H9 (cell line): ENCODE data around the gene MOAP1. TPM values are rescaled to one million over a fixed set of nuclear protein-coding genes. Genes with fewer than 3 reads are reported as not detected.
"Not testable (repeated sequence)": the region's sequence is repeated elsewhere in the genome, so short reads cannot be mapped to it uniquely, and the experiment has no call there.

Experiments used
- DNase-seq: peaks from one replicate; pipeline ENCODE4 v3.0.0-alpha.2; 2017
- H2AFZ ChIP-seq: one replicate; pipeline ENCODE4 v1.6.1; 2013; ENCODE audit warnings: mild to moderate bottlenecking, low read length, control low read depth, moderate library complexity
- H2AK5ac ChIP-seq: 2 replicates; pipeline ENCODE4 v1.6.1; 2013; ENCODE audit warnings: low read length, control low read depth, mixed read lengths; ENCODE audit not compliant: insufficient read length
- H2BK120ac ChIP-seq: one replicate; pipeline ENCODE4 v1.6.1; 2013; ENCODE audit warnings: low read depth, mild to moderate bottlenecking, low read length, control low read depth, inconsistent platforms; ENCODE audit not compliant: poor library complexity, severe bottlenecking
- H2BK12ac ChIP-seq: 2 replicates; pipeline ENCODE4 v1.6.1; 2013; ENCODE audit warnings: low read length, control low read depth, mixed read lengths, low read depth; ENCODE audit not compliant: insufficient read length
- H2BK15ac ChIP-seq: 2 replicates; pipeline ENCODE4 v1.6.1; 2013; ENCODE audit warnings: low read depth, low read length, control low read depth
- H2BK20ac ChIP-seq: one replicate; pipeline ENCODE4 v1.6.1; 2013; ENCODE audit warnings: low read depth, mild to moderate bottlenecking, low read length, control low read depth, inconsistent platforms; ENCODE audit not compliant: poor library complexity, severe bottlenecking
- H2BK5ac ChIP-seq: 2 replicates; pipeline ENCODE4 v1.6.1; 2013; ENCODE audit warnings: low read length, control low read depth, mixed read lengths; ENCODE audit not compliant: insufficient read length
- H3K14ac ChIP-seq: 2 replicates; pipeline ENCODE4 v1.6.1; 2013; ENCODE audit warnings: low read length, control low read depth; ENCODE audit not compliant: insufficient read depth
- H3K18ac ChIP-seq: 2 replicates; pipeline ENCODE4 v1.6.1; 2013; ENCODE audit warnings: low read depth, mild to moderate bottlenecking, mixed read lengths, low read length, control low read depth; ENCODE audit not compliant: insufficient read length
- H3K23ac ChIP-seq: 2 replicates; pipeline ENCODE4 v1.6.1; 2013; ENCODE audit warnings: low read length, control low read depth, mixed read lengths, low read depth; ENCODE audit not compliant: insufficient read length
- H3K23me2 ChIP-seq: 2 replicates; pipeline ENCODE4 v1.6.1; 2013; ENCODE audit warnings: low read depth, mild to moderate bottlenecking, mixed read lengths, low read length, control low read depth; ENCODE audit not compliant: insufficient read length, poor library complexity, severe bottlenecking
- H3K27ac ChIP-seq: 2 replicates; pipeline ENCODE4 v1.5.1; 2013; ENCODE audit warnings: low read length, control low read depth, mixed read lengths, low read depth; ENCODE audit not compliant: insufficient read length
- H3K27me3 ChIP-seq: 2 replicates; pipeline ENCODE4 v1.6.1; 2013; ENCODE audit warnings: low read length, control low read depth, inconsistent platforms; ENCODE audit not compliant: insufficient read depth
- H3K4ac ChIP-seq: 2 replicates; pipeline ENCODE4 v1.6.1; 2013; ENCODE audit warnings: low read depth, mild to moderate bottlenecking, control low read depth, inconsistent platforms, low read length, moderate library complexity
- H3K4me1 ChIP-seq: 2 replicates; pipeline ENCODE4 v1.6.1; 2013; ENCODE audit warnings: low read length, control low read depth, inconsistent platforms; ENCODE audit not compliant: insufficient read depth
- H3K4me2 ChIP-seq: 2 replicates; pipeline ENCODE4 v1.6.1; 2013; ENCODE audit warnings: low read length, control low read depth, mixed read lengths; ENCODE audit not compliant: insufficient read length, insufficient read depth
- H3K56ac ChIP-seq: 2 replicates; pipeline ENCODE4 v1.6.1; 2013; ENCODE audit warnings: low read depth, mild to moderate bottlenecking, mixed read lengths, low read length, control low read depth; ENCODE audit not compliant: insufficient read length
- H3K79me1 ChIP-seq: 2 replicates; pipeline ENCODE4 v1.6.1; 2013; ENCODE audit warnings: low read depth, mild to moderate bottlenecking, moderate library complexity, low read length, control low read depth, inconsistent platforms; ENCODE audit not compliant: insufficient read depth, poor library complexity, severe bottlenecking
- H3K79me2 ChIP-seq: 2 replicates; pipeline ENCODE4 v1.6.1; 2013; ENCODE audit warnings: low read length, control low read depth, inconsistent platforms; ENCODE audit not compliant: insufficient read depth
- H3K9ac ChIP-seq: 2 replicates; pipeline ENCODE4 v1.6.1; 2013; ENCODE audit warnings: low read length, control low read depth, mixed read lengths; ENCODE audit not compliant: insufficient read length; ENCODE audit errors: extremely low read depth
- H3K9me3 ChIP-seq: one replicate; pipeline ENCODE4 v1.6.1; 2013; ENCODE audit warnings: low read depth, low read length, inconsistent platforms; ENCODE audit not compliant: control insufficient read depth
- H3T11ph ChIP-seq: one replicate; pipeline ENCODE4 v1.6.1; 2013; ENCODE audit warnings: mild to moderate bottlenecking, low read length, control low read depth, inconsistent platforms
- H4K20me1 ChIP-seq: one replicate; pipeline ENCODE4 v1.6.1; 2013; ENCODE audit not compliant: control insufficient read depth, insufficient read length, insufficient read depth
- H4K5ac ChIP-seq: 2 replicates; pipeline ENCODE4 v1.6.1; 2013; ENCODE audit warnings: low read depth, mild to moderate bottlenecking, mixed read lengths, low read length, control low read depth; ENCODE audit not compliant: insufficient read length
- H4K8ac ChIP-seq: replicated peaks from 2 replicates; pipeline ENCODE4 v1.6.1; 2013; ENCODE audit warnings: low read length, control low read depth, mixed read lengths, low read depth; ENCODE audit not compliant: insufficient read length
- H4K91ac ChIP-seq: 2 replicates; pipeline ENCODE4 v1.6.1; 2013; ENCODE audit warnings: low read depth, mild to moderate bottlenecking, moderate library complexity, mixed read lengths, low read length, control low read depth; ENCODE audit not compliant: insufficient read length
- H3K27ac Mint-ChIP-seq, 3 experiments: 2 replicates in 2 of 3; 3 replicates in 1 of 3; pipeline ENCODE4 v1.8.0; 2020 to 2021; ENCODE audit warnings: mixed read lengths in 3 of 3, mild to moderate bottlenecking in 1 of 3, moderate library complexity in 1 of 3
- H3K27me3 Mint-ChIP-seq: 2 replicates; pipeline ENCODE4 v1.8.0; 2021; ENCODE audit warnings: low read depth, mild to moderate bottlenecking, moderate library complexity, mixed read lengths
- H3K36me3 Mint-ChIP-seq, 3 experiments: 2 replicates in 2 of 3; 3 replicates in 1 of 3; pipeline ENCODE4 v1.8.0; 2020 to 2021; ENCODE audit warnings: low read depth in 3 of 3, mixed read lengths in 3 of 3; ENCODE audit not compliant: insufficient read depth in 1 of 3
- H3K4me1 Mint-ChIP-seq, 2 experiments: 2 replicates each; pipeline ENCODE4 v1.8.0; 2020; ENCODE audit warnings: mixed read lengths in 2 of 2
- H3K4me3 Mint-ChIP-seq, 2 experiments: 2 replicates in 1 of 2; 3 replicates in 1 of 2; pipeline ENCODE4 v1.8.0; 2020 to 2021; ENCODE audit warnings: mild to moderate bottlenecking in 2 of 2, mixed read lengths in 2 of 2, moderate library complexity in 1 of 2
- H3K9me3 Mint-ChIP-seq, 2 experiments: 2 replicates in 1 of 2; 3 replicates in 1 of 2; pipeline ENCODE4 v1.8.0; 2020; ENCODE audit warnings: mild to moderate bottlenecking in 2 of 2, mixed read lengths in 2 of 2, moderate library complexity in 1 of 2
- WGBS: extraction: QIAGEN DNeasy Blood & Tissue Kit; methylation state at CpG from one replicate; pipeline ENCODE4 v1.1.7; 2013; ENCODE audit warnings: missing lambda C conversion rate, low lambda C conversion rate, mixed read lengths; ENCODE audit not compliant: insufficient read length; ENCODE audit errors: extremely low coverage; 5-methylcytosine and 5-hydroxymethylcytosine counted together
- total RNA-seq: library from RNA; stranded (reverse); gene quantifications from 2 replicates; pipeline ENCODE4 v1.2.1, GENCODE V29; 2021
- TF ChIP-seq, protein P1 (sequence below): fragments of 200-600 bp; sonication (generic); conservative IDR thresholded peaks from 3 replicates; pipeline ENCODE4 v1.8.0; 2021; ENCODE audit warnings: antibody characterized with exemption, mild to moderate bottlenecking

The MOAP1 gene
- total RNA-seq, 1 experiment from 2014 or later = 13.6 TPM

DNA sequence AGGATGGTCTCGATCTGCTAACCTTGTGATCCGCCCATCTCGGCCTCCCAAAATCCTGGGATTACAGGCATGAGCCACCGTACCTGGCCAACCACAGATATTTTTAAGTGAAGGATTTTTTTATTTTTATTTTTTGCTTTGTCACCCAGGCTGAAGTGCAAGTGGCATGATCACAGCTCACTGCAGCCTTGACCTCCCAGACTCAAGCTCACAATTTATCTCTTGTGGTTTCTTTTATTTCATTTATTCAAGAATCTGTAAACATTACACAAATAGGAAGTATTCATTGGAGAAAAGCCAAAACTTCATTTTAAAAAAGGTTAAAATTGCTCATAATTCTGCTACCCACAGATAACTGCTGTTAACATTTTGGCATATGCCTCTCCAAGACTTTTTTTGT is 13.3 kb downstream of the MOAP1 start:
- Histone ChIP-seq H3K79me1 (no peaks in the 10 kb centered on the region), H3K18ac (no peak overlapping the region), H4K91ac (no peak overlapping the region), H2BK12ac (no peak overlapping the region), H3K27me3 (no peaks in the 10 kb centered on the region), H2BK20ac (no peak overlapping the region), H3K9ac (no peak overlapping the region), H3K79me2 (no peaks in the 10 kb centered on the region), H2AK5ac (no peak overlapping the region), H4K8ac (no peak overlapping the region), H3K56ac (no peak overlapping the region), H4K5ac (no peak overlapping the region), H3K23ac (no peak overlapping the region), H3K14ac (no peak overlapping the region), H4K20me1 (no peaks in the 10 kb centered on the region), H2AFZ (no peak overlapping the region), H3K9me3 (no peaks in the 10 kb centered on the region), H3K27ac (no peak overlapping the region), H2BK15ac (no peak overlapping the region), H3K4me2 (no peak overlapping the region), H3T11ph (no peak overlapping the region), H3K23me2 (no peaks in the 10 kb centered on the region), H3K4me1 (no peaks in the 10 kb centered on the region), H2BK120ac (no peak overlapping the region), H2BK5ac (no peak overlapping the region), H3K4ac (no peak overlapping the region)
- H3K4me3 Mint-ChIP-seq = no peak overlapping the region
- TF ChIP-seq, protein P1, sequence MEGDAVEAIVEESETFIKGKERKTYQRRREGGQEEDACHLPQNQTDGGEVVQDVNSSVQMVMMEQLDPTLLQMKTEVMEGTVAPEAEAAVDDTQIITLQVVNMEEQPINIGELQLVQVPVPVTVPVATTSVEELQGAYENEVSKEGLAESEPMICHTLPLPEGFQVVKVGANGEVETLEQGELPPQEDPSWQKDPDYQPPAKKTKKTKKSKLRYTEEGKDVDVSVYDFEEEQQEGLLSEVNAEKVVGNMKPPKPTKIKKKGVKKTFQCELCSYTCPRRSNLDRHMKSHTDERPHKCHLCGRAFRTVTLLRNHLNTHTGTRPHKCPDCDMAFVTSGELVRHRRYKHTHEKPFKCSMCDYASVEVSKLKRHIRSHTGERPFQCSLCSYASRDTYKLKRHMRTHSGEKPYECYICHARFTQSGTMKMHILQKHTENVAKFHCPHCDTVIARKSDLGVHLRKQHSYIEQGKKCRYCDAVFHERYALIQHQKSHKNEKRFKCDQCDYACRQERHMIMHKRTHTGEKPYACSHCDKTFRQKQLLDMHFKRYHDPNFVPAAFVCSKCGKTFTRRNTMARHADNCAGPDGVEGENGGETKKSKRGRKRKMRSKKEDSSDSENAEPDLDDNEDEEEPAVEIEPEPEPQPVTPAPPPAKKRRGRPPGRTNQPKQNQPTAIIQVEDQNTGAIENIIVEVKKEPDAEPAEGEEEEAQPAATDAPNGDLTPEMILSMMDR = no peak
- H3K9me3 Mint-ChIP-seq = peaks cover 0 to 5% of the 10 kb centered on the region in 2 experiments; a peak in 1 of 5 replicates
- DNase-seq = no peak
- no peaks in the 10 kb centered on the region for H3K4me1 Mint-ChIP-seq
- no peaks in the 10 kb centered on the region for H3K27me3 Mint-ChIP-seq
- H3K27ac Mint-ChIP-seq = no peak overlapping the region
- H3K36me3 Mint-ChIP-seq = peaks cover 0 to 1% (median 0%) of the 10 kb centered on the region in 3 experiments; a peak in 1 of 7 replicates
- no CpG with 5 or more reads among the region's 4 CpGs for WGBS

- H3K4me2 ChIP-seq, H3K4me1 Mint-ChIP-seq, H3K4me1 ChIP-seq, H2BK15ac ChIP-seq, H3K14ac ChIP-seq, H2BK20ac ChIP-seq, H3K23me2 ChIP-seq, H4K91ac ChIP-seq, H3K9ac ChIP-seq, H3K4me3 Mint-ChIP-seq, H3K18ac ChIP-seq, H2BK120ac ChIP-seq, H2BK12ac ChIP-seq, H4K8ac ChIP-seq, H3K36me3 Mint-ChIP-seq, H3K56ac ChIP-seq, H3K79me2 ChIP-seq, H2AFZ ChIP-seq, DNase-seq, H2BK5ac ChIP-seq, H3K27me3 ChIP-seq, H3K79me1 ChIP-seq, H4K20me1 ChIP-seq, H2AK5ac ChIP-seq, H4K5ac ChIP-seq, H3T11ph ChIP-seq, H3K27ac Mint-ChIP-seq, H3K4ac ChIP-seq, H3K27ac ChIP-seq, H3K23ac ChIP-seq, H3K9me3 ChIP-seq, H3K9me3 Mint-ChIP-seq, H3K27me3 Mint-ChIP-seq: not testable (repeated sequence)
- WGBS = no CpG with 5 or more reads among the region's 20 CpGs
Measured at GRCh38 chr14:93170141-93170540, 14.6 kb downstream of the MOAP1 start.
